Kidney (tissue), 14 donors: ENCODE data around the gene GNG4. TPM values are rescaled to one million over a fixed set of nuclear protein-coding genes. Genes with fewer than 3 reads are reported as not detected.

Experiments
- DNase-seq, 5 donors: peaks; one replicate each; pipeline ENCODE4 v3.0.0-alpha.2; 2013 to 2020
- FAIRE-seq: peaks from 2 replicates; lab custom pipeline; 2012; peaks lifted over from hg19 to GRCh38; lab: Jason Lieb, UNC
- H3K27ac ChIP-seq, 2 donors: one replicate each; pipeline ENCODE4 v1.7.0; 2013; ENCODE audit warnings: low read depth in 2 of 2, low read length in 2 of 2, inconsistent platforms in 1 of 2
- H3K27me3 ChIP-seq: one replicate; pipeline ENCODE4 v1.7.1; 2013; ENCODE audit warnings: low read length, inconsistent platforms; ENCODE audit not compliant: control insufficient read depth, insufficient read depth
- H3K36me3 ChIP-seq, 3 donors: one replicate each; pipeline versions ENCODE4 v1.7.0 to v1.7.1; 2013; ENCODE audit warnings: low read length in 3 of 3, control low read depth in 1 of 3, inconsistent platforms in 1 of 3; ENCODE audit not compliant: insufficient read depth in 3 of 3, control insufficient read depth in 2 of 3
- H3K4me1 ChIP-seq, 3 donors: one replicate each; pipeline versions ENCODE4 v1.7.0 to v1.7.1; 2013; ENCODE audit warnings: low read length in 3 of 3, inconsistent platforms in 1 of 3, low read depth in 1 of 3; ENCODE audit not compliant: control insufficient read depth in 2 of 3, insufficient read depth in 2 of 3
- H3K4me3 ChIP-seq, 3 donors: one replicate each; pipeline versions ENCODE4 v1.7.0 to v1.8.1; 2013; ENCODE audit warnings: low read length in 3 of 3, control low read depth in 1 of 3, inconsistent platforms in 1 of 3
- H3K9ac ChIP-seq, 3 donors: one replicate each; pipeline versions ENCODE4 v1.7.0 to v1.7.1; 2013; ENCODE audit warnings: low read length in 3 of 3, control low read depth in 1 of 3, inconsistent platforms in 1 of 3
- H3K9me3 ChIP-seq, 3 donors: one replicate each; pipeline versions ENCODE4 v1.7.0 to v1.7.1; 2013; ENCODE audit warnings: low read length in 3 of 3, control low read depth in 1 of 3, inconsistent platforms in 1 of 3; ENCODE audit not compliant: control insufficient read depth in 2 of 3, insufficient read depth in 1 of 3
- CTCF ChIP-seq: IDR thresholded peaks from 3 replicates; pipeline ENCODE4 v1.5.1; 2012; ENCODE audit warnings: mild to moderate bottlenecking, moderate library complexity, borderline replicate concordance; ENCODE audit not compliant: insufficient read depth; ENCODE audit errors: extremely low read depth
- intact Hi-C: fragments of 100-400 bp; cut with DNase I; formaldehyde crosslinking; loops from one replicate; pipeline ENCODE4 v1.11.1; 2022
- polyA plus RNA-seq: library from polyadenylated mRNA; stranded (reverse); fragments of 350-450 nt; fragmentation: Illumina TruSeq; extraction: RNeasy Lipid Tissue Mini Kit (QIAGEN cat#74804); gene quantifications from one replicate; pipeline ENCODE4 v1.2.3, GENCODE V29; 2014; ENCODE audit warnings: low read depth, low replicate concordance; ENCODE audit not compliant: insufficient read depth
- total RNA-seq: library from RNA; stranded (reverse); fragmentation: NEBNext Ultra II Directional; extraction: Animal tissue kit (Norgen Biotek cat#: 25700); gene quantifications from one replicate; pipeline ENCODE4 v1.2.1, GENCODE V29; 2021
- donor health status: control.
- donor health status: control.
- donor health status: control.
- donor health status: control.
- donor health status: control.
- donor health status: DM: yes; HTN: yes; CAD: no.
- donor health status: Normal renal cell carcinoma (clear cell type).

The GNG4 gene
- total and polyA plus RNA-seq, 2 donors from 2014 or later = 4.5 TPM; not detected in 1

DNA sequence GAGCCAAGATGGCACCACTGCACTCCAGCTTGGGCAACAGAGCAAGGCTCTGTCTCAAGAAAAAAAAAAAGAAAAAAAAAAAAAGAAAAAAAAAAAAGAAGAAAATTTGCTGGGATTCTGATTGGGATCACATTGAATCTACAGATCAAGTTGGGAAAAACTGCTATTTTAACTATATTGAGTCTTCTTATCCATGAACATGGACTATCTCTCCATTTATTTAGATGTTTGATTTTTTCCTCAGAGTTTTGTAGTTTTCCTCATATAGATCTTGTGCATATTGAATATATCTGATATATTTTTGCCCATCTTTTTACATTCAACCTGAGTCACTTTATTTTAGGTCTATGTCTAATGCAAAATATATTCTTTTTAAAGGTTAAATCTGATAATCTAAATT lies 87.0 kb downstream of the GNG4 start:
- DNase-seq (no peak), FAIRE-seq (no peak)
- Histone ChIP-seq H3K27ac (no peak overlapping the region), H3K9me3 (peaks cover 0 to 2% (median 0%) of the 10 kb centered on the region in 3 donors), H3K27me3 (no peaks in the 10 kb centered on the region), H3K4me3 (no peak overlapping the region), H3K9ac (no peak overlapping the region), H3K36me3 (no peaks in the 10 kb centered on the region), H3K4me1 (no peaks in the 10 kb centered on the region)
- intact Hi-C loops = no loop called here
- TF ChIP-seq CTCF = no peak

- FAIRE-seq (no peak), DNase-seq (no peak)
- Histone ChIP-seq H3K4me3 (no peak overlapping the region), H3K36me3 (no peaks in the 10 kb centered on the region), H3K9ac (no peak overlapping the region), H3K4me1 (no peaks in the 10 kb centered on the region), H3K27ac (no peak overlapping the region), H3K9me3 (peaks cover 0 to 2% (median 0%) of the 10 kb centered on the region in 3 donors), H3K27me3 (no peaks in the 10 kb centered on the region)
- no peak for TF ChIP-seq CTCF
- intact Hi-C loops = no loop called here
Observed at GRCh38 chr1:235558621-235559169, 90.9 kb downstream of the GNG4 start.

DNA sequence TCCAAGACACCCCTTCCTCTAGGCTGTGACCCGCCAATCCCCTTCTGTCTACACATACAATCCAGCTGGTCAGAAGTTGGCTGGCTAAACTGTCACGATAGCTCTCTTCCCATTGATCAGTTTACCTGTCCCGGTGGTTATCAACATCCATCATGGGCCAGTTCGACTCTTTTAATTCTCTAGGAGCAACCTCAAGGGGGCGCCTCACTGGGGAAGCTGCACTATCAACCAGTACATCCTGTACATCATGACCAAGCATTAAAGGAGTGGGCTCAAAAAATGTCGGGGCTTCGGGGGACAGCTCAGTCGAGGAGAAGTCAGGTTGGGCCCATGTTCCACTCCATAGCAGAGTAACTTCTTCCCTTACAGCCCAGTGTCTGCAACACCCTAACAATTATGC lies 92.1 kb downstream of the GNG4 start:
- FAIRE-seq = no peak

More for the DNA sequence above, 92.1 kb downstream of the GNG4 start:
- Histone ChIP-seq H3K4me3 (no peak overlapping the region), H3K36me3 (no peaks in the 10 kb centered on the region), H3K27ac (no peak overlapping the region), H3K27me3 (no peaks in the 10 kb centered on the region), H3K9me3 (no peaks in the 10 kb centered on the region), H3K9ac (no peak overlapping the region), H3K4me1 (no peaks in the 10 kb centered on the region)
- intact Hi-C loops = no loop called here
- TF ChIP-seq CTCF = no peak
- DNase-seq = no peak
